IPS-18c (cell line): ENCODE measurements around the gene HACD1.

Source experiments
- H3K4me3 ChIP-seq: 2 replicates; pipeline ENCODE4 v1.7.0; 2013; ENCODE audit warnings: low read depth, mild to moderate bottlenecking, low read length, moderate library complexity; ENCODE audit not compliant: insufficient read depth
- H3K9me3 ChIP-seq: one replicate; pipeline ENCODE4 v1.6.1; 2013; ENCODE audit warnings: mild to moderate bottlenecking, low read length, moderate library complexity; ENCODE audit not compliant: control insufficient read depth, insufficient read depth

Gene HACD1

GRCh38 chr10:17617031-17617911, at the start of gene HACD1:
Gene HACD1 (minus strand): TSS chr10:17617374. CDS start chr10:17617339, 35 bp downstream.
- Histone ChIP-seq H3K9me3 (no peaks in the 10 kb centered on the region), H3K4me3 (peak within 1 kb of the TSS; percentile 69)

GRCh38 chr10:17665747-17666146, 48.6 kb upstream of the HACD1 start:
- no peaks in the 10 kb centered on the region for H3K9me3 ChIP-seq
- H3K4me3 ChIP-seq: no peak overlapping the region

- Histone ChIP-seq H3K4me3 (no peak overlapping the region), H3K9me3 (no peaks in the 10 kb centered on the region)
Measured at GRCh38 chr10:17663450-17663849, 46.3 kb upstream of the HACD1 start.

GRCh38 chr10:17662193-17663138, 45.3 kb upstream of the HACD1 start:
- Histone ChIP-seq H3K9me3 (no peaks in the 10 kb centered on the region), H3K4me3 (no peak overlapping the region)

- Histone ChIP-seq H3K4me3 (no peak overlapping the region), H3K9me3 (no peaks in the 10 kb centered on the region)
Measured at GRCh38 chr10:17661510-17661909, 44.3 kb upstream of the HACD1 start.

- Histone ChIP-seq H3K9me3 (no peaks in the 10 kb centered on the region), H3K4me3 (no peak overlapping the region)
Measured at GRCh38 chr10:17660921-17661320, 43.7 kb upstream of the HACD1 start.

GRCh38 chr10:17659365-17659764, 42.2 kb upstream of the HACD1 start:
- Histone ChIP-seq H3K4me3 (no peak overlapping the region), H3K9me3 (no peaks in the 10 kb centered on the region)

GRCh38 chr10:17657103-17657500, 39.9 kb upstream of the HACD1 start:
- no peaks in the 10 kb centered on the region for H3K9me3 ChIP-seq
- H3K4me3 ChIP-seq: no peak overlapping the region

GRCh38 chr10:17655567-17656146, 38.5 kb upstream of the HACD1 start:
- Histone ChIP-seq H3K9me3 (no peaks in the 10 kb centered on the region), H3K4me3 (no peak overlapping the region)

- Histone ChIP-seq H3K4me3 (no peak overlapping the region), H3K9me3 (no peaks in the 10 kb centered on the region)
Measured at GRCh38 chr10:17655009-17655408, 37.8 kb upstream of the HACD1 start.

- Histone ChIP-seq H3K9me3 (no peaks in the 10 kb centered on the region), H3K4me3 (no peak overlapping the region)
Measured at GRCh38 chr10:17652585-17652984, 35.4 kb upstream of the HACD1 start.

GRCh38 chr10:17651896-17652295, 34.7 kb upstream of the HACD1 start:
- Histone ChIP-seq H3K4me3 (no peak overlapping the region), H3K9me3 (no peaks in the 10 kb centered on the region)

GRCh38 chr10:17650416-17650815, 33.2 kb upstream of the HACD1 start:
- Histone ChIP-seq H3K9me3 (no peaks in the 10 kb centered on the region), H3K4me3 (no peak overlapping the region)

GRCh38 chr10:17649836-17650235, 32.7 kb upstream of the HACD1 start:
- Histone ChIP-seq H3K9me3 (no peaks in the 10 kb centered on the region), H3K4me3 (no peak overlapping the region)

GRCh38 chr10:17649052-17649451, 31.9 kb upstream of the HACD1 start:
- H3K9me3 ChIP-seq: no peaks in the 10 kb centered on the region
- H3K4me3 ChIP-seq: no peak overlapping the region

- no peaks in the 10 kb centered on the region for H3K9me3 ChIP-seq
- H3K4me3 ChIP-seq: no peak overlapping the region
Measured at GRCh38 chr10:17648243-17649035, 31.3 kb upstream of the HACD1 start.

- H3K9me3 ChIP-seq: no peaks in the 10 kb centered on the region
- no peak overlapping the region for H3K4me3 ChIP-seq
Measured at GRCh38 chr10:17647326-17647725, 30.2 kb upstream of the HACD1 start.
